Activated CD8-positive, alpha-beta memory T cell treated with anti-CD3 and anti-CD28 coated beads, Interleukin-2, amount 50 U/mL, for 1 hour (primary cell): ENCODE data around the gene LOXL3.
A peak's percentile ranks its signal among the peaks of the same experiment; 100 is the strongest.
"Not testable (repeated sequence)": the region's sequence is repeated elsewhere in the genome, so short reads cannot be mapped to it uniquely, and the experiment has no call there.

Experiments used
- DNase-seq: peaks from one replicate; pipeline ENCODE4 v3.0.0-alpha.2; 2020; ENCODE audit errors: extremely low read depth

LOXL3 gene

DNA sequence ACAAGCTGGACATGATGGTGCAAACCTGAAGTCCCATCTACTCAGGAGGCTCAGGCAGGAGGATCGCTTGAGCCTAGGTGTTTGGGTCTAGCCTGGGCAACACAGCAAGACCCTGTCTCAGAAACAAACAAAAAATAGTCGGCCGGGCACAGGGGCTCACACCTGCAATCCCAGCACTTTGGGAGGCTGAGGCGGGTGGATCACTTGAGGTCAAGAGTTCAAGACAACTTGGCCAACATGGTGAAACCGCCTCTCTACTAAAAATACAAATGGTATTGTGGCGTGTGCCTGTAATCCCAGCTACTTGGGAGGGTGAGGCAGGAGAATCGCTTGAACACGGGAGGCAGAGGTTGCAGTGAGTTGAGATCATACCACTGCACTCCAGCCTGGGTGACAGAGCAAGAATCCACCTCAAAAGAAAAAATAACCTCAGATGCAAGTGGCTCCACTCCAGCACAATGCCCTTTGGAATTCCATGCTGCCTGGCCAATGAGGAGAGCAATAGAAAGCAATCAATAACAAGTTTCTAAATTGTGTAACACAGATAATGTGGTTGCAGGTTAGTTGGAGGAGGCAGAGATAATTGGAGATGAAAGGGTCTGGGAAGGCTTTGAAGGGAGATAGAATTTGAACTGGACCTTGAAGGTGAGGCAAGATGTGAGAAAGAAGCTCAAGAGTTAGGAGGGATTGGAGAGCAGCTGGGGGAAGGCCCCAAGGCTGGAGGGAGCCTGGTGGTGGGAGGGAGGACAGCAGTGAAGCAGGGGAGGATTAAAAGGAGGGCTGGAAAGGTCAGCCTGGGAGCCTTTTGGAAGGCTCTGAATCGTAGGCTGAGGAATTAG, 64.9 kb downstream of the LOXL3 start:
- DNase-seq, result no peak

DNA sequence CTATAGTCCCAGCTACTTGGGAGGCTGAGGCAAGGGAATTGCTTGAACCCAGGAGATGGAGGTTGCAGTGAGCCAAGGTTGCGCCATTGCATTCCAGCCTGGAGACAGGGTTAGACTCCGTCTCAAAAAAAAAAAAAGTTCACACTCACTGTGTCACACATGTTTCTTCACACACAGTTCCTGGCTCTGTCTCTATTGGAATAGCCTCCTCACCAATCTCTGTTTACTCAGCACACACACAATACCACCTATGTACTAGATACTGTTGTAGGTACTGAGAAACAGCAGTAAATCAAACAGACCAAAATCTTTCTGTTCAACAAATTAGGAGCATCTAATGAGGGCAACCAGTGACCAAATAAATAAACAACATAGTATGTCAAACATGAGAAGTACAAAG, 67.6 kb downstream of the LOXL3 start:
- no peak for DNase-seq

DNA sequence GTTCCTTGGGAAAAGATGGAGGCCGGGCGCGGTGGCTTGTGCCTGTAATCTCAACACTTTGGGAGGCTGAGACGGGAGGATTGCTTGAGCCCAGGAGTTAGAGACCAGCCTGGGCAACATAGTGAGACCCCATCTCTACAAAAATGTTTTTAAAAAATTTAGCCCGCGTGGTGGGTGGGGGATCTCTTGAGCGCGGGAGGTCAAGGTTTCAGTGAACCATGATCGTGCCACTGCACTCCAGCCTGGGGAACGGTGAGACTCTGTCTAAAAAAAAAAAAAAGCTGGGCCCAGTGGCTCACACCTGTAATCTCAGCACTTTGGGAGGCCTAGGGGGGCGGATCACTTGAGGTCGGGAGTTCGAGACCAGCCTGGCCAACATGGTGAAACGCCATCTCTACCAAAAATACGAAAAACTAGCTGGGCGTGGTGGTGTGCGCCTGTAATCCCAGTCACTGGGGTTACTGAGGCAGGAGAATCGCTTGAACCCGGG, 70.0 kb downstream of the LOXL3 start:
- DNase-seq, result not testable (repeated sequence)

DNA sequence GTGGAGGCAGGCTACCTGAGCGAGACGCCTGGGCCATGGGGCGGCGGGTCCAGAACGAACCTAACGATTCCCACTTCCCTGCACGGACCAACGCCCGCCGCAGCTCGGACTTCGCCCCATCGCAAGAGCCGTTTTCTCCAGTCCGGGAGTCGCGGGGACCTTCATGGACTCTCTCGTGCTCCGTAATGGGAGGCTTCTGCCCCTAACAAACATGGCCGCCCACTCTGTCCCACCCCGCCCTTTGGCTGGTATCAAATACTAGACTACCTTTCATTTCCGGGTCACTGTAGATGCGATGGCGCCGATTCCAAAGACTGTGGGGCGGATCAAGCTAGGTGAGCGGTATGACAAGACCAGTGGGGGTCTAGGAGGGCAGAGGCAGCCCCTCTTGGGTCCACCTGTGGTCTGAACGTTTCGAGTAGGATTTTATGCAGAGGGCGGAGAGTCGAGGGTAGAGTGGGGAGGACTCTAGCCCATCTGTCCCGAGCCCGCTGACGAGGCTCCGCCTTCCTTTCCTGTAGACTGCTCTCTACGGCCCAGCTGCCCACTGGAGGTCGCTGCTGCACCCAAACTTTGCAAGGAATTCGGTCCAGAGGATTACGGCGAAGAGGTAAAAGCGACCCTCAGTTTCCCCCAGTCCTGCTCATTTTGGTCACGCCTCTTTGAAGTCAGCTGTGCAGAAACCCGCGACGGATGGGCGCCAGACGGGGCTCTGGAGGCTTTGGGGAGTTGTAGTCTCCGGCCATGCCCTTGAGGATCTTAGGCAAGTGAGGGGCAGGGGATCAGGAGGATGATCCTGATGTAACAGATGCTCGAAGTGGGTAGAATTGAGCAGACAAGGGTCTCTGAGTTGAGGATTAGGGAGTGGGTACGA, 70.7 kb downstream of the LOXL3 start, which contains the start of the genes CCDC142 and TTC31:
CCDC142 (minus strand) TSS at position 198 of the 874 bp plus-strand sequence; CDS start at position 37, 161 bp downstream.
TTC31 (plus strand) TSS at position 281 of the 874 bp plus-strand sequence; CDS start at position 296, 15 bp downstream.
- peak; percentile 90 for DNase-seq
